Urothelium cell line (cell line): Measurements from ENCODE around the gene OR4C46.
A peak's percentile ranks its signal among the peaks of the same experiment; 100 is the strongest.
"Not testable (repeated sequence)": the region's sequence is repeated elsewhere in the genome, so short reads cannot be mapped to it uniquely, and the experiment has no call there.

ENCODE experiments used
- DNase-seq: peaks from one replicate; pipeline ENCODE4 v3.0.0; 2011; ENCODE audit warnings: low spot score, mixed read lengths
- FAIRE-seq: peaks from 2 replicates; lab custom pipeline; 2011; peaks lifted over from hg19 to GRCh38; lab: Jason Lieb, UNC

The OR4C46 gene

DNA sequence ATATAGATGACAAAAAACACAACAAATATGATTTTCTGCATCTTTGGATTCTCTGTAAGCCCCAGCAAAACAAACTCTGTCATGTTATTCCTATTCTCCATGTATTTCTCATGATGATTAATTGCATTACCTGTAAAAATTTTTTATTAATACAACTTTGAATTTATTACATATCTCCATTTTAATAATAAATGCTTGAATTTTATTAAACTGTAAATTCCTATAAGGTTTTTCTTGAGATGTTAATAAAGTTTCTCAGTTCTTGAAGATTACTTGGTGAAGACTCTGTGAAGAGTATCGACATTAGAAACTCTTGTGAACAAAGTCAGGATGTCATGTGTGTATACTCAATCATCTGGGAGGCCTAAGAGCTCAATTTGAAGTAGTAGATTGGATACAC, at the start of gene OR4C46:
Gene OR4C46 (minus strand): TSS at position 101 of the 400 bp plus-strand sequence. CDS start 0 bp downstream, at position 101.
- FAIRE-seq (no peak), DNase-seq (no peak)

DNA sequence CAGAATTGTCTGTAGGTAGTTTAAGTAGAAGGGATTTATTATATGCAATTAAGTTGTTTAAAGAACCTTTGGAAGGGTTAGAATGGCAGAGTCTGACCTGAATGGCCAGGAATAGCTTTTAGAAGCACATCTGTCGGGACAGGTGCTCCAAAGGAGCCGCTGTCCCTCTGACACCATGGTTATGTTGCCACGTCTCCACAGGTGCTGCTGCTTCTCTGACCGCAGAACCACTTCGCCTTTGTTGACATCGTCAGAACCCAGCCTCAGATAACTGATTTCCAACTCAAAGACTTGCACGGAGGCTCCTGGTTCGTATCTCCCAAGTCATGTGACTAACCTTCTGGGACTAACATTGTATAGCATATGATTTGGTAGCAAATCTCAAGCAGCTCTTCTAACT, 41.8 kb upstream of the OR4C46 start:
- peak; percentile 3 for DNase-seq
- FAIRE-seq: not testable (repeated sequence)

DNA sequence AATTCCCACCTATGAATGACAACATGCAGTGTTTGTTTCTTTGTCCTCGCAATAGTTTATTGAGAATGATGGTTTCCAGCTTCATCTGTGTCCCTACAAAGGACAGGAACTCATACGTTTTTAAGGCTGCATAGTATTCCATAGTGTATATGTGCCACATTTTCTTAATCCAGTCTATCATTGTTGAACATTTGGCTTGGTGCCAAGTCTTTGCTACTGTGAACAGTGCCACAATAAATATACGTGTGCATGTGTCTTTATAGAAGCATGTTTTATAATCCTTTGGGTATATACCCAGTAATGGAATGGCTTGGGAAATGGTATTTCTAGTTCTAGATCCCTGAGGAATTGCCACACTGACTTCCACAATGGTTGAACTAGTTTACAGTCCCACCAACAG, 42.4 kb downstream of the OR4C46 start:
- FAIRE-seq, DNase-seq: not testable (repeated sequence)

DNA sequence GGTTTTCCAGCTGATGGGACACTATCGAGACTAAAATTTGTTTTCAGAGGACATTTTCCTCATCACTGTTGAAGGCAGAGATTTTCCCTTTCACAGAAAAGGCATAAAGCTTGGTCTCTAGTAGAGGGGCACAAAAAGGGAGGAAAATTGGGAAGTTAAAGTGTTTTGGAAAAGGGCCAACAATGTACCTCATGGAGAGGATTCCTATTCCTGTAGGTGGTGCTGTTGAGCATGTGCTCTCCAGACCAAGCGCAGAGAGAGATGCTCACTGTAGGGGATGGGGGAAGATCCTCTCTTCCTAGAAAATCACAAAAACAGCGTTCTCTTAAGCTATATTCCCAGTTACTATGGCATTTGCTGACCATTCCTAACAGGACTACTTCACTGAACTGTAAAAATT, 44.9 kb downstream of the OR4C46 start:
- FAIRE-seq (no peak), DNase-seq (no peak)

DNA sequence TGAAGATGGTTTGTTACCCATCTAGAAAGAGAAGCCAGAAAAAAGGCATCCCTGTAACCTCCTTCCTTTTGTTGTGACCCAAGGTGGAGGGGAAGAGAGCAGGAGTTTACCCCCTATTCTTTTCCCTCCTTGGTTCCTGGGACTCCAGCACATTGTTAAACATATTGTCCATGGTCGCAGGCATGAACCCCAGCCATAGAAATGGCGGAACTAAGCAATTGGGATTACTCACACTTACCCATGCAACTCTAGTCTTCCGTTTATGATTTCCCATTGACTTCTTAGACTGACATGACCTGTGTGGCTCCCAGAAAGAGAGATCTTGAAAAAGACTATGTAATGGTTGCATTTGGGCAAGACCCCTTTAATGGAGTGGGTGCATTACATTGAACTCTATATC, 45.4 kb downstream of the OR4C46 start:
- FAIRE-seq: no peak
- no peak for DNase-seq
